ENCODE results near the gene SCGB2B2.
"Not testable (repeated sequence)": the region's sequence is repeated elsewhere in the genome, so short reads cannot be mapped to it uniquely, and the experiment has no call there.

The SCGB2B2 gene

DNA sequence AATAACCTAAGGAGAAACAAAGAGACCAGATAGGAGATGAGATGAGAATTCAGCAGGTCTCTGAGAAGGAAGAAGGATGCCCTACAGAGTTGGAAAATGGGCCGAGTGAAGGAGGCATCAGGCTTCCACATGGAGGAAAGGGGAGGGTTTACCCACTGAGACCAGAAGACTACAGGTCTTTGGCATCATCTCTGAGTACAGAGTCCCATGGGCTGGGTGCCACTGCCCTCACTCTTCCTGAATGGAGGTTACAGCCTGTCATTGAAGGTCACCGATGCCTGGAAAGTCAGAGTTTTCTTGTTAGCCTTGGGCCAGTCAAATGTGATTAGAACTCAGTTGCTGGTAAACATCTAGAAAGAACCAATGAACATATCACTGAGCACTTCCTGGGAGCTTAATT, 10.4 kb upstream of the SCGB2B2 start:
- Histone ChIP-seq H3K9ac (ENCODE audit: low read depth, low read length) (no peak overlapping the region), H3K27me3 (ENCODE audit: control insufficient read depth, insufficient read depth, low read length) (no peaks in the 10 kb centered on the region), H3K4me2 (ENCODE audit: low read length) (no peak overlapping the region), H3K4me3 (ENCODE audit: low read length) (no peak overlapping the region), H3K9me3 (replicated peaks; ENCODE audit: low read length) (peaks cover 28% of the 10 kb centered on the region), H3K36me3 (ENCODE audit: insufficient read depth, low read length) (peaks cover 24% of the 10 kb centered on the region), H3K4me1 (ENCODE audit: control insufficient read depth, insufficient read depth, low read length) (no peaks in the 10 kb centered on the region)

- H3K36me3 ChIP-seq (ENCODE audit: insufficient read depth, low read length): peaks cover 32% of the 10 kb centered on the region
- no peaks in the 10 kb centered on the region for H3K4me1 ChIP-seq (ENCODE audit: control insufficient read depth, insufficient read depth, low read length)
- peaks cover 28% of the 10 kb centered on the region for H3K9me3 ChIP-seq (replicated peaks; ENCODE audit: low read length)
- H3K9ac ChIP-seq (ENCODE audit: low read depth, low read length): no peak overlapping the region
- no peak overlapping the region for H3K4me2 ChIP-seq (ENCODE audit: low read length)
- H3K4me3 ChIP-seq (ENCODE audit: low read length): no peak overlapping the region
- no peaks in the 10 kb centered on the region for H3K27me3 ChIP-seq (ENCODE audit: control insufficient read depth, insufficient read depth, low read length)
Observed at GRCh38 chr19:34686455-34686854, 9.5 kb upstream of the SCGB2B2 start.

DNA sequence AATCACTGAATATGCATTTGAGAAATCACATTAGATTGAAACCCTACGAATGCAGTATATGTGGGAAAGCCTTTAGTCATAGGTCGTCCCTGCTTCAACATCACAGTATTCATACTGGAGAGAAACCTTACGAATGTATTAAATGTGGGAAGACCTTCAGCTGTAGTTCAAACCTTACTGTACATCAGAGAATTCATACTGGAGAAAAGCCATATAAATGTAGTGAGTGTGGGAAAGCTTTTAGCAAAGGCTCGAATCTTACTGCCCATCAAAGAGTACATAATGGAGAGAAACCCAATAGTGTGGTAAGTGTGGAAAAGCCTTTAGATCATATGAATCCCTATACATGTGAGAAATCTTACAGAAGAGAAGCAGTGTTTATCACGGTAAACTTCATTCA, 8.3 kb upstream of the SCGB2B2 start:
- peaks cover 28% of the 10 kb centered on the region for H3K9me3 ChIP-seq (replicated peaks; ENCODE audit: low read length)
- H3K36me3 ChIP-seq (ENCODE audit: insufficient read depth, low read length): peaks cover 40% of the 10 kb centered on the region
- not testable (repeated sequence) for H3K4me1 ChIP-seq (ENCODE audit: control insufficient read depth, insufficient read depth, low read length); H3K4me2 ChIP-seq (ENCODE audit: low read length); H3K4me3 ChIP-seq (ENCODE audit: low read length); H3K27me3 ChIP-seq (ENCODE audit: control insufficient read depth, insufficient read depth, low read length); H3K9ac ChIP-seq (ENCODE audit: low read depth, low read length)

- Histone ChIP-seq H3K4me2 (ENCODE audit: low read length) (no peak overlapping the region), H3K9me3 (replicated peaks; ENCODE audit: low read length) (peaks cover 31% of the 10 kb centered on the region), H3K36me3 (ENCODE audit: insufficient read depth, low read length) (peaks cover 58% of the 10 kb centered on the region)
Observed at GRCh38 chr19:34681478-34681877, 4.5 kb upstream of the SCGB2B2 start.

DNA sequence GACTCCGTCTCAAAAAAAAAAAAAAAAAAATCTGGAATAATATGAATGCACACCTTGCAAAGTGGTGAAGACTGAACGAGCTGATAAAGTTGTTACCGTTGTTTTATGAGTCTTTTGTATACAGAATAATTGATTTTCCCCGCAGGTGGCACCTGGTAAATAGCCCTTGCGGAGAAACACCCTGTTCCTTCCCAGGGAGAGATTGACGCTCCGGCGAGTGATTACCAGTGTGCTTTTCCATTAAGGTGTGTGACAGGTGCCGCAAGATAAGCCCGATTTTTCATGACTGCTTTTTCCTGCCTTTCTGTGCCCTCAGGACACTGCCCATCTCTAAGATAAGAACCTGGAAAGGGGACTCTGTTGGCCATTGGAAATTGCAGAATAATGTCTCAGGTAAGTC, 1.5 kb upstream of the SCGB2B2 start:
- peaks cover 15% of the 10 kb centered on the region for H3K4me1 ChIP-seq (ENCODE audit: control insufficient read depth, insufficient read depth, low read length)
- H3K4me3 ChIP-seq (ENCODE audit: low read length): peak overlapping the region; percentile 92
- H3K9ac ChIP-seq (ENCODE audit: low read depth, low read length): peak overlapping the region; percentile 99
- H3K27me3 ChIP-seq (ENCODE audit: control insufficient read depth, insufficient read depth, low read length): no peaks in the 10 kb centered on the region
- peak overlapping the region; percentile 93 for H3K4me2 ChIP-seq (ENCODE audit: low read length)
- peaks cover 10% of the 10 kb centered on the region for H3K9me3 ChIP-seq (replicated peaks; ENCODE audit: low read length)
- peaks cover 44% of the 10 kb centered on the region for H3K36me3 ChIP-seq (ENCODE audit: insufficient read depth, low read length)

More at GRCh38 chr19:34681478-34681877, 4.5 kb upstream of the SCGB2B2 start:
- no peak overlapping the region for H3K9ac ChIP-seq (ENCODE audit: low read depth, low read length)
- no peak overlapping the region for H3K4me3 ChIP-seq (ENCODE audit: low read length)
- no peaks in the 10 kb centered on the region for H3K27me3 ChIP-seq (ENCODE audit: control insufficient read depth, insufficient read depth, low read length)
- peaks cover 12% of the 10 kb centered on the region for H3K4me1 ChIP-seq (ENCODE audit: control insufficient read depth, insufficient read depth, low read length)

DNA sequence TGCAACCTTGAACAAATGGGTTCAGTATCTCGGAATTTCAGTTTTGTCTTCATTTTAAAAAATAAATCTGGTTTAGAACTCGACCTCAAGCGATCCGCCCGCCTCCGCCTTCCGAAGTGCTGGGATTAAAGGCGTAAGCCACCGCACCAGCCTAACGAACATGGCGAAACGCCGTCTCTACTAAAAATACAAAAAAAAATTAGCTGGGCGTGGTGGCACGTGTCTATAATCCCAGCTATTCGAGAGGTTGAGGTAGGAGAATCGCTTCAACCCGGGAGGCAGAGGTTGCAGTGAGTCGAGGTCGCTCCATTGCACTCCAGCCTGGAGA, 1.1 kb upstream of the SCGB2B2 start:
- H3K36me3 ChIP-seq (ENCODE audit: insufficient read depth, low read length): peaks cover 41% of the 10 kb centered on the region
- peaks cover 6% of the 10 kb centered on the region for H3K9me3 ChIP-seq (replicated peaks; ENCODE audit: low read length)
- peak overlapping the region; percentile 93 for H3K4me2 ChIP-seq (ENCODE audit: low read length)
- H3K9ac ChIP-seq (ENCODE audit: low read depth, low read length): peak overlapping the region; percentile 99
- peaks cover 15% of the 10 kb centered on the region for H3K4me1 ChIP-seq (ENCODE audit: control insufficient read depth, insufficient read depth, low read length)
- peak overlapping the region; percentile 92 for H3K4me3 ChIP-seq (ENCODE audit: low read length)
- no peaks in the 10 kb centered on the region for H3K27me3 ChIP-seq (ENCODE audit: control insufficient read depth, insufficient read depth, low read length)

GRCh38 chr19:34677386-34678084, 576 bp upstream of the SCGB2B2 start, which contains the start of gene ZNF302:
ZNF302 (plus strand) TSS chr19:34677678; CDS start chr19:34678805, 1,127 bp downstream.
- Histone ChIP-seq H3K9me3 (replicated peaks; ENCODE audit: low read length) (peaks cover 3% of the 10 kb centered on the region), H3K9ac (ENCODE audit: low read depth, low read length) (peak within 1 kb of the TSS; percentile 99), H3K4me3 (ENCODE audit: low read length) (peak within 1 kb of the TSS; percentile 92), H3K4me1 (ENCODE audit: control insufficient read depth, insufficient read depth, low read length) (peaks cover 15% of the 10 kb centered on the region), H3K36me3 (ENCODE audit: insufficient read depth, low read length) (peaks cover 36% of the 10 kb centered on the region), H3K27me3 (ENCODE audit: control insufficient read depth, insufficient read depth, low read length) (no peaks in the 10 kb centered on the region), H3K4me2 (ENCODE audit: low read length) (peak within 1 kb of the TSS; percentile 93)

DNA sequence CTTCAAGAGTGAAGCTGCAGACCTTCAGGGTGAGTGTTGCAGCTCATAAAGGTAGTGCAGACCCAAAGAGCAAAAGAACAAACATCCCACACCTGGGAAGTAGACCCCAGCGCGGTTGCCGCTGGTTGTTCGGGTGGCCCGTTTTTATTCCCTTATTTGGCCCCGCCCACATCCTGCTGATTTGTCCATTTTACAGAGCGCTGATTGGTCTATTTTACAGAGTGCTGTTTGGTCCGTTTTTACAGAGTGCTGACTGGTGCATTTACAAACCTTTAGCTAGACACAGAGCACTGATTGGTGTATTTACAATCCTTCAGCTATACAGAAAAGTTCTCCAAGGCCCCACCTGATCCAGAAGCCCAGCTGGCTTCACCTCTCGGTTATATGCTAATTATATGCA, 1.0 kb downstream of the SCGB2B2 start:
- Histone ChIP-seq H3K27me3 (ENCODE audit: control insufficient read depth, insufficient read depth, low read length) (no peaks in the 10 kb centered on the region), H3K9me3 (replicated peaks; ENCODE audit: low read length) (peaks cover 3% of the 10 kb centered on the region), H3K4me2 (ENCODE audit: low read length) (peak overlapping the region; percentile 93), H3K36me3 (ENCODE audit: insufficient read depth, low read length) (peaks cover 23% of the 10 kb centered on the region), H3K4me3 (ENCODE audit: low read length) (no peak overlapping the region), H3K9ac (ENCODE audit: low read depth, low read length) (no peak overlapping the region), H3K4me1 (ENCODE audit: control insufficient read depth, insufficient read depth, low read length) (peaks cover 15% of the 10 kb centered on the region)

GRCh38 chr19:34675250-34675649, 1.7 kb downstream of the SCGB2B2 start:
- Histone ChIP-seq H3K9ac (ENCODE audit: low read depth, low read length) (no peak overlapping the region), H3K4me3 (ENCODE audit: low read length) (no peak overlapping the region), H3K36me3 (ENCODE audit: insufficient read depth, low read length) (peaks cover 18% of the 10 kb centered on the region), H3K9me3 (replicated peaks; ENCODE audit: low read length) (peaks cover 3% of the 10 kb centered on the region), H3K4me2 (ENCODE audit: low read length) (no peak overlapping the region), H3K27me3 (ENCODE audit: control insufficient read depth, insufficient read depth, low read length) (no peaks in the 10 kb centered on the region), H3K4me1 (ENCODE audit: control insufficient read depth, insufficient read depth, low read length) (peaks cover 15% of the 10 kb centered on the region)

DNA sequence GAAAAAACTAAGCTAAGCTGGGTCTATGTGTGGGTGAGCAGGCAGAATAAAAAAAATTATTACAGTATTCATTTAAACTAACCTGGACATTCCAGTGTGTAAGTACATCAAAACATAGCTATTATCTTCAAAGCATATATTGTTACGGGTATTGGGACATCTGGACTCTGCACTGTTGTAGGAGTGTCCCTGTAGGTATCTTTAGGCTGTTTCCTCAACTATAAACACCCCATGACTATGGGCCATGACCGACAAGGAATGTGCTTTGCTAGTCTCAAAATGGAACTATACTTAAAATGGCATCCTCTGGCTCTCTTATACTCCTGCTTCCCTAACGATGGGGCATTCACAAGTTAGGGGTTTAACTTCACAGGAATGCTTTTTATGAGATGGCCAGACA, 3.4 kb downstream of the SCGB2B2 start:
- Histone ChIP-seq H3K4me2 (ENCODE audit: low read length) (no peak overlapping the region), H3K9me3 (replicated peaks; ENCODE audit: low read length) (no peaks in the 10 kb centered on the region), H3K4me1 (ENCODE audit: control insufficient read depth, insufficient read depth, low read length) (peaks cover 11% of the 10 kb centered on the region), H3K36me3 (ENCODE audit: insufficient read depth, low read length) (peaks cover 2% of the 10 kb centered on the region), H3K4me3 (ENCODE audit: low read length) (no peak overlapping the region), H3K27me3 (ENCODE audit: control insufficient read depth, insufficient read depth, low read length) (no peaks in the 10 kb centered on the region), H3K9ac (ENCODE audit: low read depth, low read length) (no peak overlapping the region)

DNA sequence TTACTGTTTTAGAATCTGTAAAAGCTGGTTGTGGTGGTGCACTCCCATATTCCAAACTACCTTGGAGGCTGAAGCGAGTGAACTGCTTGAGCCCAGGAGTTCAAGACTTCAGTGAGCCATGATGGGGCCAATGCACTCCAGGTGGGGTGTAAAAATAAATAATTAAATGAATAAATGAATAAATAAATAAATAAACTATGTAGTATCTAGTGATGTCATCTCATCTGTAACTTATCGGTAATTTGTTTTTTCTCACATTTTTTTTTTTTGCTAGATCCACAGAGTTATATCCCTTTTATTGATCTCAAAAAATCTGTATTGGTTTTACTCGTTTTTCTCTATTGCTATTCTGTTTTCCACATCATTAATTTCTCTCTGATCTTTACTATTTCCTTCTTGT, 5.0 kb downstream of the SCGB2B2 start:
- no peak overlapping the region for H3K4me2 ChIP-seq (ENCODE audit: low read length)
- H3K9me3 ChIP-seq (replicated peaks; ENCODE audit: low read length): no peaks in the 10 kb centered on the region
- no peak overlapping the region for H3K9ac ChIP-seq (ENCODE audit: low read depth, low read length)
- no peak overlapping the region for H3K4me3 ChIP-seq (ENCODE audit: low read length)
- H3K27me3 ChIP-seq (ENCODE audit: control insufficient read depth, insufficient read depth, low read length): no peaks in the 10 kb centered on the region
- H3K36me3 ChIP-seq (ENCODE audit: insufficient read depth, low read length): no peaks in the 10 kb centered on the region
- peaks cover 6% of the 10 kb centered on the region for H3K4me1 ChIP-seq (ENCODE audit: control insufficient read depth, insufficient read depth, low read length)

- H3K36me3 ChIP-seq (ENCODE audit: insufficient read depth, low read length): no peaks in the 10 kb centered on the region
- no peak overlapping the region for H3K9ac ChIP-seq (ENCODE audit: low read depth, low read length)
- H3K27me3 ChIP-seq (ENCODE audit: control insufficient read depth, insufficient read depth, low read length): no peaks in the 10 kb centered on the region
- H3K4me1 ChIP-seq (ENCODE audit: control insufficient read depth, insufficient read depth, low read length): no peaks in the 10 kb centered on the region
- H3K4me2 ChIP-seq (ENCODE audit: low read length): no peak overlapping the region
- H3K9me3 ChIP-seq (replicated peaks; ENCODE audit: low read length): no peaks in the 10 kb centered on the region
- no peak overlapping the region for H3K4me3 ChIP-seq (ENCODE audit: low read length)
Observed at GRCh38 chr19:34669305-34669704, 7.7 kb downstream of the SCGB2B2 start.

Data from skeletal muscle satellite cell (primary cell).